LNCAP (cell line): ENCODE data around the gene CRISPLD2.

Experiments
- TF ChIP-seq, protein P1 (sequence below): fragments of 450-650 bp; IDR thresholded peaks from 2 replicates; pipeline ENCODE4 v1.5.1; 2017; ENCODE audit warnings: mild to moderate bottlenecking

The CRISPLD2 gene

DNA sequence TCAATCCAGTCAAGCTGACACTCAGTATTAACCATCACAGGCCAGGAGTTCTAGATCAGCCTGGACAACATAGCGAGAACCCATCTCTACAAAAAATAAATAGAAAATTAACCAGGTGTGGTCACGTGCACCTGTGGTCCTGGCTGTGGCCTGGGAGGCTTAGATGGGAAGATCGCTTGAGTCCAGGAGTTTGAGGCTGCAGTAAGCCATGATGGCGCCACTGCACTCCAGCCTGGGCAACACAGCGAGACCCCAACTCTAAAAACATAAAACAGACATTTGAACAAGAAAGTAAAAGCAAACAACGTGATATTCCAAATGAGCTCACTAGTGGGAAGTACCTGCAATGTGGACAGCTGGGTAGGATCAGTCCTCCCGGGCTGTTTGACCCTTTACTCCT, 41.9 kb downstream of the CRISPLD2 start:
- TF ChIP-seq, protein P1, sequence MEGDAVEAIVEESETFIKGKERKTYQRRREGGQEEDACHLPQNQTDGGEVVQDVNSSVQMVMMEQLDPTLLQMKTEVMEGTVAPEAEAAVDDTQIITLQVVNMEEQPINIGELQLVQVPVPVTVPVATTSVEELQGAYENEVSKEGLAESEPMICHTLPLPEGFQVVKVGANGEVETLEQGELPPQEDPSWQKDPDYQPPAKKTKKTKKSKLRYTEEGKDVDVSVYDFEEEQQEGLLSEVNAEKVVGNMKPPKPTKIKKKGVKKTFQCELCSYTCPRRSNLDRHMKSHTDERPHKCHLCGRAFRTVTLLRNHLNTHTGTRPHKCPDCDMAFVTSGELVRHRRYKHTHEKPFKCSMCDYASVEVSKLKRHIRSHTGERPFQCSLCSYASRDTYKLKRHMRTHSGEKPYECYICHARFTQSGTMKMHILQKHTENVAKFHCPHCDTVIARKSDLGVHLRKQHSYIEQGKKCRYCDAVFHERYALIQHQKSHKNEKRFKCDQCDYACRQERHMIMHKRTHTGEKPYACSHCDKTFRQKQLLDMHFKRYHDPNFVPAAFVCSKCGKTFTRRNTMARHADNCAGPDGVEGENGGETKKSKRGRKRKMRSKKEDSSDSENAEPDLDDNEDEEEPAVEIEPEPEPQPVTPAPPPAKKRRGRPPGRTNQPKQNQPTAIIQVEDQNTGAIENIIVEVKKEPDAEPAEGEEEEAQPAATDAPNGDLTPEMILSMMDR, result no peak

DNA sequence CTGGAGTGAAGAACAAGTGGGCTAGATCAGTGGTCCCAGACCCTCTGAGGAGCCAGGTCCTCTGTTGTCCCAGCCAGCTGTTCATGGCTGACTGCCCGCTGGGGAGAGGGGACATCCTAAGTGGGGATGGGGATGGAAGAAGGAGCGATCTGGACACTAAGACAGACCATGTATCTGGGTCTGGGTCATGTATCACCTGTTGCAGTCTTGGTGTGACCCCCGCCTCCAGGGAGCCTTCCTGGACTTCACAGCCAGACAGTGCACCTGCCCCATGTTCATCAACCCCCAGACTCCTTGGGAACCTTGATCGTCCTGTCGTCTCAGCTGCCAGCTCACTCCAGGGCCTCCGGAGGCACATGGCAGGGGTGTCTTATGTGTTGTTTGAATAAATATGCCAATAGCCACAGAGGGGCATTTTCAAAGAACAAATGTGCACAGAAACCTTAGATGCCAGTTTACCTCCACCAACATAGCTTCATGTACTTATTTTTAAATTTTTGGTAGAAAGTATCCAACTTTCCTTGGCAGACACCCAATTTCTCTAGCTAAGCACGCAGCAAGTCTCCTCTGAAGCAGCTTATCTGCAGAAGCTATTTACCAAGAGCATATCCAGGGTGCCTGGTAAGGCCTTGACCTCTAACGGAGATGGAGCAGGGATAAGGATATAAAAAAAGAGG, 43.2 kb downstream of the CRISPLD2 start:
- TF ChIP-seq, protein P1, result no peak

- TF ChIP-seq, protein P1, result no peak
These were observed 43.7 kb downstream of the CRISPLD2 start for GRCh38 chr16:84863481-84863814.

GRCh38 chr16:84864326-84864955, 44.7 kb downstream of the CRISPLD2 start:
- TF ChIP-seq, protein P1, result no peak

- TF ChIP-seq, protein P1, result no peak
These were observed 47.9 kb downstream of the CRISPLD2 start for GRCh38 chr16:84867696-84868095.

DNA sequence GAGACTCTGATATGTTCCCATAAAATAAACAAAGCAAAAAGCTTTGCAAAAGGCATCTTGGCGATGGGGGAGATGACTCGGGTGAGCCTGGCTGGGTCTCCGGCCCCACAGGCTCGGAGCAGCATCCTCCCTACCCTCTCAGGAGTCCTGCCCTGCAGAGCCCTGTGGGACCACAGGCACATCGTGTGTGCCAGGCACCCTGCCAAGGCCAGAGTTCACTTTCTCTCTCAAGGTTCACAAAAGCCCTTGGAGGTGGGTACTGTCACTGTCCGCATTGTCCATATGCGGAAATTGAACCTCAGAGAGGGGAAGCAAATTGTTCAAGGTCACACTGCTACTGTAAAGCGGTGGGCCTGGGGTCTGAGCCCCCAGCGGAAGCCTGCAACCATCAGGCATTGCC, 48.5 kb downstream of the CRISPLD2 start:
- TF ChIP-seq, protein P1, result no peak

DNA sequence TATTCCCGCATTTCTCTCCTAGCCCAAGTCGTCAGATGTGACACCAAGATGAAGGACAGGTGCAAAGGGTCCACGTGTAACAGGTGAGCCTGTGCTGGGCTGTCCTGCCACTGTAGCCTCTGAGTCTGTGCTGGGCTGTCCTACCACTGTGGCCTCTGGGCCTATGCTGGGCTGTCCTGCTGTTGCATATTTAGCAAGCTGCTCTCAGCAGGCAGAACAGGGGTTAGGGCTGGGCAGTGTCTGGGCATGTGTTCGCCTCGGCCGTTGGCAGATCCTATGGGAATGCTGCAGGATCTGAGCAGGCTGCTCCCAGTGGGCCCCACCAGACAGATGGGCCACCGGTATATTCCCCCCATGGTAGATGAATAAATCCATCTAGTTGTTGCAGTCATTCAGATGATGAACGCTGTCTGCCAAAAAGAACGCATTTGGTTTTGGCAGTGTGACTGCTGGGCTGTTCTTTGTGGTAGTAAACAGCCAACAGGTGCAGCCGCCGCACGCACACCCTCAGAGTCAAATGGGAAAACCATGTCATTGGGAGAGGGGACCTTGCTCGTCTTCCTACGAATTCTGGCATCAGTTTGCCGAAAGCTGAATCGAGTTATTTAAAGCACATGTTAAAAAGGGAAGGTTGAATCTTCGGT, 49.2 kb downstream of the CRISPLD2 start:
- TF ChIP-seq, protein P1, result no peak
